ENCODE results near the gene RASAL2.

Gene RASAL2

DNA sequence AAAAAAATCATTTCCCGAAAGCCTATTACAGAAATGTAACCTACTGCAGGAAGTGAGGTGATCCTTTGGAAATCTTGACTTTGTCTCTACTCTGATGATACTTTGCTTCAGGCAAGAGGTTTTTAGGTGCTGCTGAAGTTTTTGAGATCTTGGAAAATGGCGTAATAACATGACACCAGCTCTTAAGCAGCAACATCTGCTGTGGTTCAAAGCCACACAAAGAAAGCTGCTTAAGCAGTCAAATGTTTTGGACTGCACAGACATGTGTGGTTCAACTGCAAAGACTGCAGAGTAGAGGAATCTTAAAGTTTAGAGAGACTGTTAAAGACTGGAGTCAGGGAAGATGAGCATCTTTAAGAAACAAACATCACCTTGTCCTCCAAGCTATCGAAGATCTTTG lies 139.0 kb downstream of the RASAL2 start:
- Histone ChIP-seq H3K27ac (ENCODE audit: low read depth, low read length) (no peak overlapping the region), H3K27me3 (ENCODE audit: low read length) (no peaks in the 10 kb centered on the region), H3K9me2 (replicated peaks; ENCODE audit: insufficient read depth, low read length) (no peaks in the 10 kb centered on the region), H2AFZ (ENCODE audit: low read depth, low read length, severe bottlenecking) (no peak overlapping the region), H3K9me3 (ENCODE audit: insufficient read depth, low read length) (no peaks in the 10 kb centered on the region), H4K20me1 (ENCODE audit: low read depth, low read length) (no peaks in the 10 kb centered on the region), H3K4me2 (ENCODE audit: low read depth, low read length, poor library complexity, severe bottlenecking) (no peak overlapping the region), H3F3A (ENCODE audit: insufficient read depth) (no peaks in the 10 kb centered on the region), H3K36me3 (ENCODE audit: low read length) (no peaks in the 10 kb centered on the region), H3K4me3 (ENCODE audit: insufficient read depth, low read length, poor library complexity, severe bottlenecking) (no peak overlapping the region), H3K9ac (ENCODE audit: low read length) (no peak overlapping the region), H3K79me2 (ENCODE audit: insufficient read depth, low read length) (no peaks in the 10 kb centered on the region)
- TF ChIP-seq EZH2phosphoT487 (conservative IDR thresholded peaks at IDR 0.05; ENCODE audit: low read length), result no peak
- TF ChIP-seq, protein P1, sequence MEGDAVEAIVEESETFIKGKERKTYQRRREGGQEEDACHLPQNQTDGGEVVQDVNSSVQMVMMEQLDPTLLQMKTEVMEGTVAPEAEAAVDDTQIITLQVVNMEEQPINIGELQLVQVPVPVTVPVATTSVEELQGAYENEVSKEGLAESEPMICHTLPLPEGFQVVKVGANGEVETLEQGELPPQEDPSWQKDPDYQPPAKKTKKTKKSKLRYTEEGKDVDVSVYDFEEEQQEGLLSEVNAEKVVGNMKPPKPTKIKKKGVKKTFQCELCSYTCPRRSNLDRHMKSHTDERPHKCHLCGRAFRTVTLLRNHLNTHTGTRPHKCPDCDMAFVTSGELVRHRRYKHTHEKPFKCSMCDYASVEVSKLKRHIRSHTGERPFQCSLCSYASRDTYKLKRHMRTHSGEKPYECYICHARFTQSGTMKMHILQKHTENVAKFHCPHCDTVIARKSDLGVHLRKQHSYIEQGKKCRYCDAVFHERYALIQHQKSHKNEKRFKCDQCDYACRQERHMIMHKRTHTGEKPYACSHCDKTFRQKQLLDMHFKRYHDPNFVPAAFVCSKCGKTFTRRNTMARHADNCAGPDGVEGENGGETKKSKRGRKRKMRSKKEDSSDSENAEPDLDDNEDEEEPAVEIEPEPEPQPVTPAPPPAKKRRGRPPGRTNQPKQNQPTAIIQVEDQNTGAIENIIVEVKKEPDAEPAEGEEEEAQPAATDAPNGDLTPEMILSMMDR (IDR thresholded peaks at IDR 0.05; ENCODE audit: insufficient read depth, low read length, poor library complexity, severe bottlenecking), result no peak

DNA sequence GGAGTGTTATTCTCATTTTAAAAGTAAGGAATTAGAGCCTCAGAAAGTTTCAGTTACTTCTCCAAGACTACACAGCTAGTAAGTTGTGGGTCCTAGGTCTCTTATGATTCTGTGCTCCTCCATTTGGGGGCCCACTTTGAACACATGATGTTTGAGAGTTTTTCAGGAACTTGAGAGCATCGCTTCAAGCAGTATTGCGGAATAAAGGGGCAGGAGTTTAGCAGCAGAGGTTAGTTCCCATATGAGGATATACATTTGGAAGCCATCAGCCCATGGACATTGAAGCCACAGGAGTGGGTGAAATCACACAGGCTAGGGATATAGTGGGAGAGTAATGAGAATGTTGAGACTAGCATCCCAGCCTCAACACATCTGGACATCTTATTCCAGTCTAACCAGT lies 143.2 kb downstream of the RASAL2 start:
- Histone ChIP-seq H3K9me3 (ENCODE audit: insufficient read depth, low read length) (no peaks in the 10 kb centered on the region), H3F3A (ENCODE audit: insufficient read depth) (no peaks in the 10 kb centered on the region), H3K79me2 (ENCODE audit: insufficient read depth, low read length) (no peaks in the 10 kb centered on the region), H3K9me2 (replicated peaks; ENCODE audit: insufficient read depth, low read length) (no peaks in the 10 kb centered on the region), H3K27ac (ENCODE audit: low read depth, low read length) (no peak overlapping the region), H3K27me3 (ENCODE audit: low read length) (no peaks in the 10 kb centered on the region), H4K20me1 (ENCODE audit: low read depth, low read length) (no peaks in the 10 kb centered on the region), H3K36me3 (ENCODE audit: low read length) (no peaks in the 10 kb centered on the region), H3K4me2 (ENCODE audit: low read depth, low read length, poor library complexity, severe bottlenecking) (no peak overlapping the region), H3K4me3 (ENCODE audit: insufficient read depth, low read length, poor library complexity, severe bottlenecking) (no peak overlapping the region), H2AFZ (ENCODE audit: low read depth, low read length, severe bottlenecking) (no peak overlapping the region), H3K9ac (ENCODE audit: low read length) (no peak overlapping the region)
- TF ChIP-seq, protein P1 (IDR thresholded peaks at IDR 0.05; ENCODE audit: insufficient read depth, low read length, poor library complexity, severe bottlenecking), result no peak
- TF ChIP-seq EZH2phosphoT487 (conservative IDR thresholded peaks at IDR 0.05; ENCODE audit: low read length), result no peak

DNA sequence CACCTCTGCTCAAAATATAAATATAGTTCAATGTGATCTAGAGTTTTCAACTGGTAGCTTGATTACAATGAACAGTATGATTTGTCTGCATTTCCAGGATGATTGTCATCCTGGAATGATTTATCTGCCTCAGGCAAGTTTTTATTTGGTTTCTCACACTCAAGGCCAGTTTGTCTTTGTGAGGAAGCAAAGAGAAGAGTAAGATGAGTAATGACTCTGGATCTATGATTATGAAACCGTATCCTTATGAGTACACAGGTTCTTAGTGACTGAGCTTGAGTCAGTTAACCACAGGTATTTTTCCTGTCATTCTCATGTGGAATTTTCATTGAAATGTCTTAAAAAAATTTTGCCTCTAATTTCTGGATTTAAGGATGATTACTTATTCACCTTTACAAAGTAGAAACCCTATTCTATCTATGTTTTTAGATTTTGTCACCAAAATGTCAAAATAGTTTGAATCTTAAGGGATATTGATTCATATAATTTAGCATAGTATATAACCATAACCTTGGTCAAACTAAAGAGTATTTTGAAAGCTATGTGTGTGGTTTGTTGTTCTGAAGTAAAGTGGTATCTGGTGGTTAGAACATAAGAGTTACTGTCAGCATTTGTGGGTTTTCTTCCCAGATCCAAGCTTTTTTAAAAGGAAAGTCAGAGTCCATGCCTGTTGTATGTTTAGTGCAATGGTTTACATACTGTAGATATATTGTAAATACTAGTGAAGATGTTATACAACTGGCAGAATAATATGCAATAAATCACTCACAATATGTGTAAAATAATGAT lies 145.0 kb downstream of the RASAL2 start:
- Histone ChIP-seq H3K27ac (ENCODE audit: low read depth, low read length) (no peak overlapping the region), H3K27me3 (ENCODE audit: low read length) (no peaks in the 10 kb centered on the region), H3K4me2 (ENCODE audit: low read depth, low read length, poor library complexity, severe bottlenecking) (no peak overlapping the region), H3F3A (ENCODE audit: insufficient read depth) (no peaks in the 10 kb centered on the region), H3K9me2 (replicated peaks; ENCODE audit: insufficient read depth, low read length) (no peaks in the 10 kb centered on the region), H3K79me2 (ENCODE audit: insufficient read depth, low read length) (no peaks in the 10 kb centered on the region), H3K9ac (ENCODE audit: low read length) (no peak overlapping the region), H2AFZ (ENCODE audit: low read depth, low read length, severe bottlenecking) (no peak overlapping the region), H4K20me1 (ENCODE audit: low read depth, low read length) (no peaks in the 10 kb centered on the region), H3K9me3 (ENCODE audit: insufficient read depth, low read length) (no peaks in the 10 kb centered on the region), H3K4me3 (ENCODE audit: insufficient read depth, low read length, poor library complexity, severe bottlenecking) (no peak overlapping the region), H3K36me3 (ENCODE audit: low read length) (no peaks in the 10 kb centered on the region)
- TF ChIP-seq, protein P1 (IDR thresholded peaks at IDR 0.05; ENCODE audit: insufficient read depth, low read length, poor library complexity, severe bottlenecking), result no peak
- TF ChIP-seq EZH2phosphoT487 (conservative IDR thresholded peaks at IDR 0.05; ENCODE audit: low read length), result no peak
